ENCODE measurements around the gene ERBB2.

DNA sequence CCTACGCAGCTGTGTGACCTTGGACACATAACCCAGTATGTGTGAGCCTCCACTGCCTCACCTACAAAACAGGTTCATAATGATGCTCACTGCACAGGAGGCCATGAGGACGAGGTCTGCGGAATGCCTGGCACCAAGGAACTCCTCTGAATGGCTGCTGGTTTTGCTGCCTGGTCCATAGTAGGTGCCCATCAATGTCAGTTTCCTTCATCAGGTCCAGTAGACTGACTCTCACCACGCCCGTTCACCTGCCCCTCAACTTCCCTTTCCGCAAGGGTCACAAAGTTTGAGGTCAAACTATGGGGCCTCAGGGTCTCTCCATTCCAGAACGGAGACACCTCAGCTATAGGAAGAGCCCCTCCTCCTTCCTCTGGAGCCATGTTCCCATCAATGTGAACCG, 22.8 kb upstream of the ERBB2 start:
- TF ChIP-seq, protein P1, sequence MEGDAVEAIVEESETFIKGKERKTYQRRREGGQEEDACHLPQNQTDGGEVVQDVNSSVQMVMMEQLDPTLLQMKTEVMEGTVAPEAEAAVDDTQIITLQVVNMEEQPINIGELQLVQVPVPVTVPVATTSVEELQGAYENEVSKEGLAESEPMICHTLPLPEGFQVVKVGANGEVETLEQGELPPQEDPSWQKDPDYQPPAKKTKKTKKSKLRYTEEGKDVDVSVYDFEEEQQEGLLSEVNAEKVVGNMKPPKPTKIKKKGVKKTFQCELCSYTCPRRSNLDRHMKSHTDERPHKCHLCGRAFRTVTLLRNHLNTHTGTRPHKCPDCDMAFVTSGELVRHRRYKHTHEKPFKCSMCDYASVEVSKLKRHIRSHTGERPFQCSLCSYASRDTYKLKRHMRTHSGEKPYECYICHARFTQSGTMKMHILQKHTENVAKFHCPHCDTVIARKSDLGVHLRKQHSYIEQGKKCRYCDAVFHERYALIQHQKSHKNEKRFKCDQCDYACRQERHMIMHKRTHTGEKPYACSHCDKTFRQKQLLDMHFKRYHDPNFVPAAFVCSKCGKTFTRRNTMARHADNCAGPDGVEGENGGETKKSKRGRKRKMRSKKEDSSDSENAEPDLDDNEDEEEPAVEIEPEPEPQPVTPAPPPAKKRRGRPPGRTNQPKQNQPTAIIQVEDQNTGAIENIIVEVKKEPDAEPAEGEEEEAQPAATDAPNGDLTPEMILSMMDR (conservative IDR thresholded peaks at IDR 0.05; ENCODE audit: low read length) = no peak
- no peak for TF ChIP-seq EZH2phosphoT487 (IDR thresholded peaks at IDR 0.05; ENCODE audit: borderline replicate concordance)
